Duodenal mucosa (tissue), 2 donors: ENCODE measurements around the gene CBARP.
A peak's percentile ranks its signal among the peaks of the same experiment; 100 is the strongest.
"Not testable (repeated sequence)": the region's sequence is repeated elsewhere in the genome, so short reads cannot be mapped to it uniquely, and the experiment has no call there.

ENCODE experiments used
- H3K27ac ChIP-seq: one replicate; pipeline ENCODE4 v1.7.0; 2013; ENCODE audit warnings: low read depth, low read length
- H3K27me3 ChIP-seq, 2 donors: one replicate each; pipeline ENCODE4 v1.7.0; 2013; ENCODE audit warnings: low read length in 2 of 2, control low read depth in 1 of 2; ENCODE audit not compliant: insufficient read depth in 2 of 2, control insufficient read depth in 1 of 2
- H3K36me3 ChIP-seq, 2 donors: one replicate each; pipeline ENCODE4 v1.7.0; 2013; ENCODE audit warnings: low read length in 2 of 2, control low read depth in 1 of 2; ENCODE audit not compliant: insufficient read depth in 2 of 2, control insufficient read depth in 1 of 2
- H3K4me1 ChIP-seq, 2 donors: one replicate each; pipeline ENCODE4 v1.7.0; 2013; ENCODE audit warnings: low read length in 2 of 2, control low read depth in 1 of 2; ENCODE audit not compliant: insufficient read depth in 2 of 2, control insufficient read depth in 1 of 2
- H3K4me3 ChIP-seq, 2 donors: one replicate each; pipeline ENCODE4 v1.7.0; 2013; ENCODE audit warnings: low read length in 2 of 2, low read depth in 1 of 2
- H3K9ac ChIP-seq, 2 donors: one replicate each; pipeline ENCODE4 v1.7.0; 2013; ENCODE audit warnings: low read length in 2 of 2, low read depth in 1 of 2
- H3K9me3 ChIP-seq, 2 donors: one replicate each; pipeline ENCODE4 v1.7.0; 2013; ENCODE audit warnings: low read length in 2 of 2, control low read depth in 1 of 2; ENCODE audit not compliant: control insufficient read depth in 1 of 2

Gene CBARP

DNA sequence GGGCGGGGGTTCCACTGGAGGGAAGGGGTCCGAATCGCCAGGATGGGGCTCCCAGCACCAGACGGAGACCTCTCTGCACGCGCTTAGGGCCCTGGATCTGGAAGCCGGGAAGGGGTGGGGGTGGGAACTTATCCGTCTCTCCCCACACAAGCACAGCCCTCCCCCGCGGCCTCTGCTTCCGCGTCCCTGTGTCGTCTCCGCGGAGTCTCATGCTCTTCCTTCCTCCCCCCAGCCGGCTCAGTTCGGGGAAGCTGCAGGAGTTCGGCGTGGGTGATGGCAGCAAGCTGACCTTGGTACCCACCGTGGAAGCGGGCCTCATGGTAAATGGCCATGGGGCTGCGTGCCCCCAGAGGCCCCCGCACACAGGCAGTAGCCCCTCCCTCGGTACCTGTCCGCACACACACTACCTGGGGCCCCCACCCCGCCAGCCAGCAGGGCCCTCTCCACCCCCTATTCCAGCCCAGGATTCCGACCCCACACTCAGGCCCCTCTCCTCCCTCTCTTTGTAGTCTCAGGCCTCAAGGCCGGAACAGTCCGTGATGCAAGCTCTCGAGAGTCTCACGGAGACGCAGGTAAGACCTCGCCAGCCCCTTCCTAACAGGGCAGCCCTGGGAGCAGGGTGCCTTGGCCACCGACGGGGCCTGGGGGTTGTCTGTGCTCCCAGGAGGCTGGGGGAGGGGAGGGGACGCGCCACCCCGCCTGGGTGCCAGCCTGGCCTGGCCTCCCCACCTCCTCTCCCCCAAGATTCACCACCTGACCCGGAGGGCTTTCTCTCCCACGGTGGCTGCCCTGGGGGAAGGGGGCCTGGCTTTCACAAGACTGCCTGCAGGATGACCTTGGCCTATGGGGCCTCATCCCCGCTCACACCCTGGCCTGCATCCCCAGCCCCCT, 13.8 kb upstream of the CBARP start:
- H3K9ac ChIP-seq, result peak overlapping the region; percentile 85
- no peaks in the 10 kb centered on the region for H3K27me3 ChIP-seq
- peaks cover 26 to 33% of the 10 kb centered on the region in 2 donors for H3K4me1 ChIP-seq
- H3K9me3 ChIP-seq, result no peaks in the 10 kb centered on the region
- H3K27ac ChIP-seq, result peak overlapping the region; percentile 98
- H3K36me3 ChIP-seq, result peaks cover 21 to 23% of the 10 kb centered on the region in 2 donors
- H3K4me3 ChIP-seq, result peak overlapping the region; percentile 80 to 82

- no peaks in the 10 kb centered on the region for H3K27me3 ChIP-seq
- H3K9me3 ChIP-seq, result no peaks in the 10 kb centered on the region
- H3K4me1 ChIP-seq, result peaks cover 32 to 38% of the 10 kb centered on the region in 2 donors
- peaks cover 17 to 18% of the 10 kb centered on the region in 2 donors for H3K36me3 ChIP-seq
- H3K9ac ChIP-seq, result peak overlapping the region; percentile 85
- H3K4me3 ChIP-seq, result peak overlapping the region; percentile 80 to 82
- peak overlapping the region; percentile 98 for H3K27ac ChIP-seq
Measured at GRCh38 chr19:1250437-1251260, 12.8 kb upstream of the CBARP start.

DNA sequence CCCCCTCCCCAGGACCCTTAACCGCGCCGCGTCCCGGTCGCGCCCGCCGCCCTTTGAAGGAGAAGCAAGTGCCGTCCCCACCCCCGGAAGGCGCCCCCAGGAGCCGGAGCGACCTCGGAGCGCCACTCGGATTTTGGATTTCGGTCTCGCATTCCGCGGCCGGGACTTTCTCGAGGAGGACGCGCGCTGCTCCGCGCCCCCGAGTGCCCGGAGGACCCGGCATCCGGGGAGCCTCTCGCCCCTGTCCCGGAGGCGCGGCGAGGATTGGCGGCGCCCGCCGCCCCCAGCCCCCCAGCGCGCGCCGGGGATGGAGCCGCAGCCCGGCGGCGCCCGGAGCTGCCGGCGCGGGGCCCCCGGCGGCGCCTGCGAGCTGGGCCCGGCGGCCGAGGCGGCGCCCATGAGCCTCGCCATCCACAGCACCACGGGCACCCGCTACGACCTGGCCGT, 12.2 kb upstream of the CBARP start:
- Histone ChIP-seq H3K4me1 (peaks cover 37 to 42% of the 10 kb centered on the region in 2 donors), H3K4me3 (peak overlapping the region; percentile 62 to 82)

GRCh38 chr19:1249298-1249989, 11.6 kb upstream of the CBARP start:
- H3K9me3 ChIP-seq, result no peaks in the 10 kb centered on the region
- H3K36me3 ChIP-seq, result peaks cover 5 to 6% of the 10 kb centered on the region in 2 donors
- H3K9ac ChIP-seq, result peak overlapping the region; percentile 70 to 78
- peak overlapping the region; percentile 100 for H3K27ac ChIP-seq
- no peaks in the 10 kb centered on the region for H3K27me3 ChIP-seq
- peaks cover 38 to 43% of the 10 kb centered on the region in 2 donors for H3K4me1 ChIP-seq
- H3K4me3 ChIP-seq, result peak overlapping the region; percentile 62 to 82

More for the DNA sequence above, 12.2 kb upstream of the CBARP start:
- Histone ChIP-seq H3K9ac (peak overlapping the region; percentile 61 to 70), H3K27me3 (no peaks in the 10 kb centered on the region), H3K27ac (peak overlapping the region; percentile 98), H3K9me3 (no peaks in the 10 kb centered on the region), H3K36me3 (peaks cover 11% of the 10 kb centered on the region in 2 donors)

DNA sequence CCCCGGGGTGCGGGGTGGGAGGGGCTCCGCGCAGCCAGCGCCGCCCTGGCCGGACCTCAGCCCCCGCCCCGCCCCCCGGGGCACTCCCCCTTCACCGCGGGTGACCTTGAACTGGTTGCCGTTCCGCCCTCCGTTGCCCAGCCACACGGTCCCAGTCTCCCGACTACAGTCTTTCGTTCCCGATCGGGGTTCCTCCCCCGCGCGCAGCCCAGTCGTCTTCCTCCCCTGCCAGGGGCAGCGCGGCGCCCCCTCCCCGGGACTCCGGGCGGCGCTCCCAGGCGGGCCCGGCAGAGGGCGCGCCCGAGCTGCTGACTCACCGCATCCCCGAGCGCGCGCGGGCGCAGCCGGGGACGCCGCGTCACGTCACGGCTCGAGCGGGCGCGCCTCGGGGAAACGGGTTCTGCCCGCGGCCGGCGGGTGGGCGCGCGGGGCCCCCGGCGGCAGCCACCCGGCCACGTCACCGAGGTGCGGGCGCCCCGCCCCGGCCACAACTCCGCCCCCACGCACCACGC, 11.0 kb upstream of the CBARP start:
- Histone ChIP-seq H3K4me3 (peak overlapping the region; percentile 72 to 74), H3K27me3 (no peaks in the 10 kb centered on the region), H3K27ac (peak overlapping the region; percentile 100), H3K9ac (peak overlapping the region; percentile 70 to 78), H3K4me1 (peaks cover 38 to 43% of the 10 kb centered on the region in 2 donors), H3K9me3 (no peaks in the 10 kb centered on the region), H3K36me3 (peaks cover 0 to 4% of the 10 kb centered on the region in 2 donors)

GRCh38 chr19:1248139-1248785, 10.5 kb upstream of the CBARP start, which contains the start of gene MIDN:
Gene MIDN (plus strand): TSS chr19:1248583. CDS start chr19:1250297, 1,714 bp downstream.
- peak within 1 kb of the TSS; percentile 78 to 84 for H3K9ac ChIP-seq
- no peaks in the 10 kb centered on the region for H3K27me3 ChIP-seq
- no peaks in the 10 kb centered on the region for H3K9me3 ChIP-seq
- peak within 1 kb of the TSS; percentile 72 to 74 for H3K4me3 ChIP-seq
- H3K27ac ChIP-seq, result peak within 1 kb of the TSS; percentile 100
- H3K4me1 ChIP-seq, result peaks cover 37 to 43% of the 10 kb centered on the region in 2 donors
- peaks cover 0 to 4% of the 10 kb centered on the region in 2 donors for H3K36me3 ChIP-seq

GRCh38 chr19:1247748-1248138, 9.9 kb upstream of the CBARP start:
- H3K9ac ChIP-seq, result peak overlapping the region; percentile 72 to 84
- peak overlapping the region; percentile 100 for H3K27ac ChIP-seq
- H3K27me3 ChIP-seq, result no peaks in the 10 kb centered on the region
- peak overlapping the region; percentile 52 to 60 for H3K4me3 ChIP-seq
- no peaks in the 10 kb centered on the region for H3K9me3 ChIP-seq
- peaks cover 37 to 47% of the 10 kb centered on the region in 2 donors for H3K4me1 ChIP-seq
- H3K36me3 ChIP-seq, result peaks cover 0 to 4% of the 10 kb centered on the region in 2 donors

GRCh38 chr19:1246265-1247087, 8.7 kb upstream of the CBARP start:
- peak overlapping the region in 1 of 2 donors; percentile 37 for H3K9ac ChIP-seq
- H3K36me3 ChIP-seq, H3K27me3 ChIP-seq, H3K9me3 ChIP-seq, H3K4me3 ChIP-seq: not testable (repeated sequence)
- peaks cover 34 to 55% of the 10 kb centered on the region in 2 donors for H3K4me1 ChIP-seq
- H3K27ac ChIP-seq, result peak overlapping the region; percentile 71
